Dermis blood vessel endothelial cell (primary cell): ENCODE results near the gene TNFRSF4. TPM values are rescaled to one million over a fixed set of nuclear protein-coding genes. Genes with fewer than 3 reads are reported as not detected.

Source experiments
- DNase-seq: peaks from one replicate; pipeline ENCODE4 v3.0.0; 2010
- total RNA-seq: library from RNA; depleted of rRNA; stranded (reverse); fragments of >200 nt; gene quantifications from 2 replicates; pipeline ENCODE4 v1.2.3, GENCODE V29; 2014

Gene TNFRSF4
- total RNA-seq, 1 donor from 2014 or later: 4.8 TPM

- no peak for DNase-seq
These were observed 46.0 kb downstream of the TNFRSF4 start for GRCh38 chr1:1167841-1168450.

GRCh38 chr1:1167398-1167821 is 46.5 kb downstream of the TNFRSF4 start:
- no peak for DNase-seq

- DNase-seq: no peak
These were observed 47.1 kb downstream of the TNFRSF4 start for GRCh38 chr1:1166642-1167397.

GRCh38 chr1:1165900-1166421 is 48.0 kb downstream of the TNFRSF4 start:
- DNase-seq: no peak

- no peak for DNase-seq
These were observed 48.5 kb downstream of the TNFRSF4 start for GRCh38 chr1:1165485-1165884.

- no peak for DNase-seq
These were observed 49.1 kb downstream of the TNFRSF4 start for GRCh38 chr1:1164701-1165451.

GRCh38 chr1:1164361-1164700 is 49.6 kb downstream of the TNFRSF4 start:
- no peak for DNase-seq

GRCh38 chr1:1163538-1164070 is 50.3 kb downstream of the TNFRSF4 start:
- no peak for DNase-seq

- DNase-seq: no peak
These were observed 51.1 kb downstream of the TNFRSF4 start for GRCh38 chr1:1162597-1163537.

GRCh38 chr1:1161683-1162079 is 52.3 kb downstream of the TNFRSF4 start:
- DNase-seq: no peak

Other genes with a start within 250 kb of the TNFRSF4 start
- 0.17 and 0.37 TPM in 2 replicates for gene PLEKHN1, start 247.7 kb downstream of the TNFRSF4 start, total RNA-seq
- not detected in 2 replicates for gene PERM1, start 232.1 kb downstream of the TNFRSF4 start, total RNA-seq
- 49.6 and 76.9 TPM in 2 replicates for gene HES4, start 214.1 kb downstream of the TNFRSF4 start, total RNA-seq
- 75.4 and 122 TPM in 2 replicates for gene ISG15, start 200.7 kb downstream of the TNFRSF4 start, total RNA-seq
- gene AGRN, start 194.0 kb downstream of the TNFRSF4 start, total RNA-seq: 102 and 117 TPM in 2 replicates
- gene RNF223, start 139.8 kb downstream of the TNFRSF4 start, total RNA-seq: not detected in 2 replicates
- 11.4 and 11.7 TPM in 2 replicates for gene C1orf159, start 98.1 kb downstream of the TNFRSF4 start, total RNA-seq
- not detected in 2 replicates for gene TTLL10, start 40.3 kb downstream of the TNFRSF4 start, total RNA-seq
- gene TNFRSF18, start 7.6 kb downstream of the TNFRSF4 start, total RNA-seq: 1.0 TPM in 1 of 2 replicates, not detected in the other
- 122 and 160 TPM in 2 replicates for gene SDF4, start 17.8 kb upstream of the TNFRSF4 start, total RNA-seq
- gene B3GALT6, start 18.1 kb upstream of the TNFRSF4 start, total RNA-seq: 36.1 and 46.6 TPM in 2 replicates
- gene C1QTNF12, start 32.6 kb upstream of the TNFRSF4 start, total RNA-seq: 0.17 and 0.56 TPM in 2 replicates
- 57.3 and 62.1 TPM in 2 replicates for gene UBE2J2, start 59.7 kb upstream of the TNFRSF4 start, total RNA-seq
- 0.14 and 1.0 TPM in 2 replicates for gene SCNN1D, start 66.3 kb upstream of the TNFRSF4 start, total RNA-seq
- gene ACAP3, start 93.8 kb upstream of the TNFRSF4 start, total RNA-seq: 16.8 and 30.6 TPM in 2 replicates
- 11.1 and 13.7 TPM in 2 replicates for gene PUSL1, start 94.4 kb upstream of the TNFRSF4 start, total RNA-seq
- gene INTS11, start 110.5 kb upstream of the TNFRSF4 start, total RNA-seq: 52.8 and 77.5 TPM in 2 replicates
- 21.6 and 33.3 TPM in 2 replicates for gene CPTP, start 110.6 kb upstream of the TNFRSF4 start, total RNA-seq
- 0.28 and 0.85 TPM in 2 replicates for gene TAS1R3, start 117.1 kb upstream of the TNFRSF4 start, total RNA-seq
- 43.5 and 54.6 TPM in 2 replicates for gene DVL1, start 135.3 kb upstream of the TNFRSF4 start, total RNA-seq
- gene MXRA8, start 144.4 kb upstream of the TNFRSF4 start, total RNA-seq: 0.56 and 1.7 TPM in 2 replicates
- 80.2 and 106 TPM in 2 replicates for gene AURKAIP1, start 161.1 kb upstream of the TNFRSF4 start, total RNA-seq
- gene CCNL2, start 185.2 kb upstream of the TNFRSF4 start, total RNA-seq: 71.1 and 183 TPM in 2 replicates
- gene MRPL20, start 193.1 kb upstream of the TNFRSF4 start, total RNA-seq: 98.2 and 102 TPM in 2 replicates
- gene ANKRD65, start 207.1 kb upstream of the TNFRSF4 start, total RNA-seq: 0.28 and 0.51 TPM in 2 replicates
- 12.7 and 45.3 TPM in 2 replicates for gene VWA1, start 221.5 kb upstream of the TNFRSF4 start, total RNA-seq
- gene ATAD3C, start 235.5 kb upstream of the TNFRSF4 start, total RNA-seq: 0.17 and 1.5 TPM in 2 replicates